Measurements from ENCODE around the gene HFM1.

DNA sequence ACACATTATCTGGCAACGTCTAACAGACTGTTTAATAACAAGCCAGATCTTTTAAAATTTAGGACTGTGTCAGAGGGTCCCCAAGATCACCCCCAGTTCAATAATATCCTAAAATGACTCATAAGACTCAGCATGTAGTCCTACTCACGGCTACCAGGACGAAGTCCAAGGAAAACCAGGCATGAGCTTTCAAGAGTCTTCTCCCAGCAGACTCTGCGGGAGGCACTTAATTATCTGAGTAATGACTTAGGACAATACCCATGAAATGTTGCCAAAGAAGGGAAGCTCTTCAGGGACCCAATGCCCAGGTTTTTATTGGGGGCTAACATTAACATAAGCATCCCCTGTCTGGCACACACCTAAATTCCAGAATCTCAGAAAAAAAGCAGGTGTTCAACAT, 7.0 kb downstream of the HFM1 start:
- TF ChIP-seq, protein P1, sequence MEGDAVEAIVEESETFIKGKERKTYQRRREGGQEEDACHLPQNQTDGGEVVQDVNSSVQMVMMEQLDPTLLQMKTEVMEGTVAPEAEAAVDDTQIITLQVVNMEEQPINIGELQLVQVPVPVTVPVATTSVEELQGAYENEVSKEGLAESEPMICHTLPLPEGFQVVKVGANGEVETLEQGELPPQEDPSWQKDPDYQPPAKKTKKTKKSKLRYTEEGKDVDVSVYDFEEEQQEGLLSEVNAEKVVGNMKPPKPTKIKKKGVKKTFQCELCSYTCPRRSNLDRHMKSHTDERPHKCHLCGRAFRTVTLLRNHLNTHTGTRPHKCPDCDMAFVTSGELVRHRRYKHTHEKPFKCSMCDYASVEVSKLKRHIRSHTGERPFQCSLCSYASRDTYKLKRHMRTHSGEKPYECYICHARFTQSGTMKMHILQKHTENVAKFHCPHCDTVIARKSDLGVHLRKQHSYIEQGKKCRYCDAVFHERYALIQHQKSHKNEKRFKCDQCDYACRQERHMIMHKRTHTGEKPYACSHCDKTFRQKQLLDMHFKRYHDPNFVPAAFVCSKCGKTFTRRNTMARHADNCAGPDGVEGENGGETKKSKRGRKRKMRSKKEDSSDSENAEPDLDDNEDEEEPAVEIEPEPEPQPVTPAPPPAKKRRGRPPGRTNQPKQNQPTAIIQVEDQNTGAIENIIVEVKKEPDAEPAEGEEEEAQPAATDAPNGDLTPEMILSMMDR (conservative IDR thresholded peaks at IDR 0.05; ENCODE audit: low read length): no peak
- TF ChIP-seq EZH2phosphoT487 (IDR thresholded peaks at IDR 0.05; ENCODE audit: borderline replicate concordance, low read depth, low read length): no peak

Measured in OCI-LY7 (cell line).